ENCODE results near the gene STK35. TPM values are rescaled to one million over a fixed set of nuclear protein-coding genes. Genes with fewer than 3 reads are reported as not detected.

Gene STK35
- total RNA-seq, 1 donor from 2014 or later: 17.4 TPM

DNA sequence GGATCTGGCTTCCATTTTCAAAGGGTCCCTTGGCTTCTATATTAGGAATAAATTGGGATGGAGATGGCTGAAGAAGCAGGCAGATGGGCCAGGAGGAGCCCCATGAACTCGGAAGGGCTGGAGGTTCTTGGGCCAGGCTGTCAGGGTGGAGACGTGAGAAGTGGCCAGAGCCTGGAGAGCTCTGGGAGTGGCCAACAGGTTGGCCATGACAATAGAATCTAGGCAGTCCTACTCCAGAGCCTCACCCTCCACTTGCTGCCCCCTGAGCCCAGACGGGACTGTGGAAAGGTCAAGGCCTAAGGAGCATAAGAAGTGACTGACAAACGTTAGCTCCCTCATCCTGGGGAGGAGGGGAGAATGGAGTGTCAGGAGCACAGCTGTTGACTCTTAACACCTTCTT is 62.1 kb downstream of the STK35 start:
- Mint-ChIP-seq H3K36me3 (ENCODE audit: unreplicated experiment) (no peaks in the 10 kb centered on the region), H3K9me3 (ENCODE audit: unreplicated experiment) (peaks cover 1% of the 10 kb centered on the region), H3K4me3 (ENCODE audit: unreplicated experiment) (no peak overlapping the region), H3K4me1 (ENCODE audit: low read depth, unreplicated experiment) (no peaks in the 10 kb centered on the region), H3K27ac (ENCODE audit: unreplicated experiment) (no peak overlapping the region), H3K27me3 (ENCODE audit: unreplicated experiment) (no peaks in the 10 kb centered on the region)
- TF ChIP-seq, protein P1, sequence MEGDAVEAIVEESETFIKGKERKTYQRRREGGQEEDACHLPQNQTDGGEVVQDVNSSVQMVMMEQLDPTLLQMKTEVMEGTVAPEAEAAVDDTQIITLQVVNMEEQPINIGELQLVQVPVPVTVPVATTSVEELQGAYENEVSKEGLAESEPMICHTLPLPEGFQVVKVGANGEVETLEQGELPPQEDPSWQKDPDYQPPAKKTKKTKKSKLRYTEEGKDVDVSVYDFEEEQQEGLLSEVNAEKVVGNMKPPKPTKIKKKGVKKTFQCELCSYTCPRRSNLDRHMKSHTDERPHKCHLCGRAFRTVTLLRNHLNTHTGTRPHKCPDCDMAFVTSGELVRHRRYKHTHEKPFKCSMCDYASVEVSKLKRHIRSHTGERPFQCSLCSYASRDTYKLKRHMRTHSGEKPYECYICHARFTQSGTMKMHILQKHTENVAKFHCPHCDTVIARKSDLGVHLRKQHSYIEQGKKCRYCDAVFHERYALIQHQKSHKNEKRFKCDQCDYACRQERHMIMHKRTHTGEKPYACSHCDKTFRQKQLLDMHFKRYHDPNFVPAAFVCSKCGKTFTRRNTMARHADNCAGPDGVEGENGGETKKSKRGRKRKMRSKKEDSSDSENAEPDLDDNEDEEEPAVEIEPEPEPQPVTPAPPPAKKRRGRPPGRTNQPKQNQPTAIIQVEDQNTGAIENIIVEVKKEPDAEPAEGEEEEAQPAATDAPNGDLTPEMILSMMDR (IDR thresholded peaks at IDR 0.05; ENCODE audit: partially characterized antibody, unreplicated experiment): no peak
- peak; percentile 3 for DNase-seq

DNA sequence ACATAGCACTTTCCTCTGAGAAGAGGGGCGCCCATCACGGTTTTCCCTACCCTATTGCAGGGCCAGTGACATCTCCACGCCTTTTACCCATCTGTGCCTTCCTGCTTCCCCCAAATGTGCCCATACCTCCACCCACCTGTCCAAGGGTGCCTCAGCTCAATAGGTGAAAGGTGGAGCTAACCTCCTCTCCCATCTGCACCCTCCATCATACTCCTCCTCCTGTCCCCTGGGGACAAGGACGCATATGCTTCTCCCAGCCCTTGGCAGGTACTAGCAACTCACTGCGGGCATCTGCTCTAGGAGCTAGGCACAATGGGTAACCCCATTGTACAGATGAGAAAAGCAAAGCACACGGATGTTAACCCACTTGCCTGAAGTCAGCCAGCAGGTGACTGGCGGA is 62.8 kb downstream of the STK35 start:
- no peaks in the 10 kb centered on the region for H3K36me3 Mint-ChIP-seq (ENCODE audit: unreplicated experiment)
- no peak overlapping the region for H3K27ac Mint-ChIP-seq (ENCODE audit: unreplicated experiment)
- H3K27me3 Mint-ChIP-seq (ENCODE audit: unreplicated experiment): no peaks in the 10 kb centered on the region
- H3K4me1 Mint-ChIP-seq (ENCODE audit: low read depth, unreplicated experiment): no peaks in the 10 kb centered on the region
- H3K4me3 Mint-ChIP-seq (ENCODE audit: unreplicated experiment): no peak overlapping the region
- TF ChIP-seq, protein P1 (IDR thresholded peaks at IDR 0.05; ENCODE audit: partially characterized antibody, unreplicated experiment): no peak
- peak; percentile 2 for DNase-seq
- H3K9me3 Mint-ChIP-seq (ENCODE audit: unreplicated experiment): peaks cover 1% of the 10 kb centered on the region

DNA sequence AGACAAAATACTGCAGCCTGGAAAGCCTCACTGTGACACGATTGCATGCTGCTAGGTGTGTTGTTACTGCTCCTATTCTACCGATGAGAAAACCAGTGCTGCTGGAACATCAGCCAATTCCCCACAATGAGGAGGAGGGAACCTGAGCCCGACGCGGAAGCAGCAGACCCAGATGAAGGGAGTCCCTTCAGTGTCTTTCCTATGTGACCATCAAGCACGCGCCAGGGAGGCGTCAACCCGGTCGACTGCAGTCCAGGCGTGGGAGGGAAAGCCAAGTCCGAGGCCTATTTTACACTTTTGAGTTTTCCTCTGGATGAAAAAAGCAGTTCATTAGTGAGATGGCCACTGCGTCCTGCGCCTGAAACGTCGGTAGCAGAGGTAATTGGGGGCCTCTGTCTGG is 63.3 kb downstream of the STK35 start:
- H3K27me3 Mint-ChIP-seq (ENCODE audit: unreplicated experiment): no peaks in the 10 kb centered on the region
- H3K27ac Mint-ChIP-seq (ENCODE audit: unreplicated experiment): no peak overlapping the region
- peaks cover 1% of the 10 kb centered on the region for H3K9me3 Mint-ChIP-seq (ENCODE audit: unreplicated experiment)
- TF ChIP-seq, protein P1 (IDR thresholded peaks at IDR 0.05; ENCODE audit: partially characterized antibody, unreplicated experiment): no peak
- H3K4me1 Mint-ChIP-seq (ENCODE audit: low read depth, unreplicated experiment): no peaks in the 10 kb centered on the region
- H3K4me3 Mint-ChIP-seq (ENCODE audit: unreplicated experiment): no peak overlapping the region
- DNase-seq: no peak
- H3K36me3 Mint-ChIP-seq (ENCODE audit: unreplicated experiment): no peaks in the 10 kb centered on the region

DNA sequence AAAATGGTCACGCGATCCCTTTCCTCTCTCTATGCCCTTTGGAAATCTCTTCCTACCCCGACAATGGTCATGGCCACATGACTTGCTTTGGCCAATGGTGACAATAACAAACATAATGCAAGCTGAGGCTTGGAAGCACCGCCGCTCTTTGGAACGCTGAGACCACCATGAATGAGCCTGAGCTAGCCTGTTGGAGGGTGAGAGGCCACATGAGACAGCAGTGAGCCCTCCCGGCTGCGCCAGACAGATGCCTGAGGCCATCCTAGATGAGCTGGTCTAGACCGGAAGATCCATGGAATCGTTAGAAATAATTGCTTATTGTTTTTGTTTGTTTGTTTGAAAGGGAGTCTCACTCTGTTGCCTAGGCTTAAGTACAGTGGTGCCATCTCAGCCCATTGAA is 64.2 kb downstream of the STK35 start:
- Mint-ChIP-seq H3K9me3 (ENCODE audit: unreplicated experiment) (peaks cover 1% of the 10 kb centered on the region), H3K27me3 (ENCODE audit: unreplicated experiment) (no peaks in the 10 kb centered on the region), H3K36me3 (ENCODE audit: unreplicated experiment) (no peaks in the 10 kb centered on the region), H3K4me3 (ENCODE audit: unreplicated experiment) (no peak overlapping the region), H3K27ac (ENCODE audit: unreplicated experiment) (no peak overlapping the region), H3K4me1 (ENCODE audit: low read depth, unreplicated experiment) (no peaks in the 10 kb centered on the region)
- TF ChIP-seq, protein P1 (IDR thresholded peaks at IDR 0.05; ENCODE audit: partially characterized antibody, unreplicated experiment): no peak
- no peak for DNase-seq

DNA sequence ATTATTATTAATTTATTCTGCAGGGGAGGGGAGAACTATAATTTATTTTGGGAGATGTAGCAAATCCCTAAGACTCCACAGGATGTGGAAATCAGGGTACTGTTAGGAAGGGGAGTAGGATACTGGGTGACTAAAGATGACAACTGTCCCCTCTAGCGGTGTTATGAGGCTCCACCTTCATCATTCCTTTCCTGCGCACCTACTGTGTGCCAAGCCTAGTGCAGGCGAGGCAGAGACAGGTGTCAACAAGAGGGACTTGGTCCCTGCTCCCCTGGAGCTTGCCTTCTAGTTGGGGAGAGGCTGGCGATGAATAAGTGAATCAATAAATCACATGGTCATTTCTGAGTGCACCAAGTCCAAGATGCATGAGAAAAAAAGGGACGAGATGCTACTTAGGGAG is 65.5 kb downstream of the STK35 start:
- Mint-ChIP-seq H3K4me1 (ENCODE audit: low read depth, unreplicated experiment) (no peaks in the 10 kb centered on the region), H3K9me3 (ENCODE audit: unreplicated experiment) (peaks cover 3% of the 10 kb centered on the region), H3K36me3 (ENCODE audit: unreplicated experiment) (no peaks in the 10 kb centered on the region), H3K27ac (ENCODE audit: unreplicated experiment) (no peak overlapping the region), H3K27me3 (ENCODE audit: unreplicated experiment) (no peaks in the 10 kb centered on the region), H3K4me3 (ENCODE audit: unreplicated experiment) (no peak overlapping the region)
- no peak for DNase-seq
- TF ChIP-seq, protein P1 (IDR thresholded peaks at IDR 0.05; ENCODE audit: partially characterized antibody, unreplicated experiment): no peak

Data from glutamatergic neuron (in vitro differentiated cells).